Neuronal stem cell (in vitro differentiated cells): ENCODE data around the gene GNG14. TPM values are rescaled to one million over a fixed set of nuclear protein-coding genes. Genes with fewer than 3 reads are reported as not detected.
A peak's percentile ranks its signal among the peaks of the same experiment; 100 is the strongest.

Source experiments
- DNase-seq: peaks from one replicate; pipeline ENCODE4 v3.0.0-alpha.2; 2013; ENCODE audit warnings: low spot score
- H2AFZ ChIP-seq: one replicate; pipeline ENCODE4 v1.6.1; 2013; ENCODE audit warnings: mild to moderate bottlenecking, low read length, inconsistent platforms
- H2AK5ac ChIP-seq: 2 replicates; pipeline ENCODE4 v1.6.1; 2013; ENCODE audit warnings: low read depth, mild to moderate bottlenecking, inconsistent platforms, low read length, moderate library complexity, mixed read lengths
- H2BK120ac ChIP-seq: 2 replicates; pipeline ENCODE4 v1.6.1; 2013; ENCODE audit warnings: low read depth, mild to moderate bottlenecking, inconsistent platforms, low read length, moderate library complexity, mixed read lengths
- H2BK12ac ChIP-seq: one replicate; pipeline ENCODE4 v1.6.1; 2013; ENCODE audit warnings: low read length, inconsistent platforms
- H2BK15ac ChIP-seq: 2 replicates; pipeline ENCODE4 v1.6.1; 2013; ENCODE audit warnings: mild to moderate bottlenecking, low read length, inconsistent platforms, mixed read lengths
- H2BK5ac ChIP-seq: one replicate; pipeline ENCODE4 v1.6.1; 2013; ENCODE audit warnings: inconsistent platforms, mild to moderate bottlenecking, low read length, moderate library complexity
- H3K14ac ChIP-seq: one replicate; pipeline ENCODE4 v1.6.1; 2013; ENCODE audit warnings: low read length, inconsistent platforms
- H3K18ac ChIP-seq: 2 replicates; pipeline ENCODE4 v1.6.1; 2013; ENCODE audit warnings: low read length, inconsistent platforms
- H3K23ac ChIP-seq: 2 replicates; pipeline ENCODE4 v1.6.1; 2013; ENCODE audit warnings: low read depth, mild to moderate bottlenecking, mixed read lengths, low read length, inconsistent platforms; ENCODE audit not compliant: poor library complexity
- H3K27ac ChIP-seq: replicated peaks from 3 replicates; pipeline ENCODE4 v1.5.1; 2013; ENCODE audit warnings: low read length, inconsistent platforms
- H3K27me3 ChIP-seq, 3 experiments: 2 replicates each; pipeline ENCODE4 v1.6.1; 2013; ENCODE audit warnings: low read length in 3 of 3, mild to moderate bottlenecking in 2 of 3, inconsistent platforms in 1 of 3, low read depth in 1 of 3, mixed read lengths in 1 of 3, moderate library complexity in 1 of 3; ENCODE audit not compliant: control insufficient read depth in 3 of 3, insufficient read depth in 3 of 3
- H3K36me3 ChIP-seq, 2 donors: replicated peaks in 1 of 2; 2 replicates each; pipeline ENCODE4 v1.6.1; 2013; ENCODE audit warnings: low read length in 2 of 2; ENCODE audit not compliant: control insufficient read depth in 2 of 2, insufficient read depth in 2 of 2
- H3K4ac ChIP-seq: 2 replicates; pipeline ENCODE4 v1.6.1; 2013; ENCODE audit warnings: inconsistent platforms, mild to moderate bottlenecking, low read length, moderate library complexity
- H3K4me1 ChIP-seq, 2 donors: 1 replicate in 1 of 2; 2 replicates in 1 of 2; pipeline ENCODE4 v1.6.1; 2013; ENCODE audit warnings: low read length in 2 of 2, low read depth in 1 of 2; ENCODE audit not compliant: control insufficient read depth in 2 of 2, insufficient read depth in 1 of 2
- H3K4me2 ChIP-seq: one replicate; pipeline ENCODE4 v1.6.1; 2013; ENCODE audit warnings: mild to moderate bottlenecking, low read length, inconsistent platforms; ENCODE audit not compliant: insufficient read depth, poor library complexity, severe bottlenecking
- H3K4me3 ChIP-seq, 2 donors: 2 replicates each; pipeline ENCODE4 v1.5.1; 2013; ENCODE audit warnings: low read length in 2 of 2, mild to moderate bottlenecking in 2 of 2, inconsistent platforms in 1 of 2, moderate library complexity in 1 of 2
- H3K79me1 ChIP-seq: one replicate; pipeline ENCODE4 v1.6.1; 2013; ENCODE audit warnings: low read depth, mild to moderate bottlenecking, inconsistent platforms, low read length, moderate library complexity
- H3K9ac ChIP-seq: one replicate; pipeline ENCODE4 v1.6.1; 2013; ENCODE audit warnings: mild to moderate bottlenecking, low read depth, low read length, inconsistent platforms; ENCODE audit not compliant: poor library complexity
- H3K9me3 ChIP-seq, 2 donors: replicated peaks in 1 of 2; 2 replicates each; pipeline versions ENCODE3 to v1.6.1; 2013; ENCODE audit warnings: low read length in 2 of 2, mild to moderate bottlenecking in 2 of 2, inconsistent platforms in 1 of 2, low read depth in 1 of 2, mixed read lengths in 1 of 2, moderate library complexity in 1 of 2; ENCODE audit not compliant: control insufficient read depth in 2 of 2, insufficient read depth in 1 of 2
- H4K8ac ChIP-seq: one replicate; pipeline ENCODE4 v1.6.1; 2013; ENCODE audit warnings: low read depth, mild to moderate bottlenecking, inconsistent platforms, low read length, moderate library complexity
- H4K91ac ChIP-seq: one replicate; pipeline ENCODE4 v1.6.1; 2013; ENCODE audit warnings: low read length, low read depth, mild to moderate bottlenecking, inconsistent platforms; ENCODE audit not compliant: poor library complexity
- WGBS, 2 donors: extraction: QIAGEN DNeasy Blood & Tissue Kit; methylation state at CpG; one replicate each; pipeline ENCODE4 v1.1.7; 2013; ENCODE audit warnings: missing lambda C conversion rate in 2 of 2, mixed read lengths in 1 of 2; ENCODE audit not compliant: insufficient read length in 2 of 2, insufficient replicate concordance in 1 of 2; ENCODE audit errors: extremely low coverage in 2 of 2; 5-methylcytosine and 5-hydroxymethylcytosine counted together
- polyA plus RNA-seq, 2 experiments: library from polyadenylated mRNA; stranded (reverse); fragments of 200-250 nt; gene quantifications; one replicate each; pipeline ENCODE4 v1.2.3, GENCODE V29; 2013

GNG14 gene
- polyA plus RNA-seq (2013, experiment 1 of 2) = not detected
- not detected for polyA plus RNA-seq (2013, experiment 2 of 2)

DNA sequence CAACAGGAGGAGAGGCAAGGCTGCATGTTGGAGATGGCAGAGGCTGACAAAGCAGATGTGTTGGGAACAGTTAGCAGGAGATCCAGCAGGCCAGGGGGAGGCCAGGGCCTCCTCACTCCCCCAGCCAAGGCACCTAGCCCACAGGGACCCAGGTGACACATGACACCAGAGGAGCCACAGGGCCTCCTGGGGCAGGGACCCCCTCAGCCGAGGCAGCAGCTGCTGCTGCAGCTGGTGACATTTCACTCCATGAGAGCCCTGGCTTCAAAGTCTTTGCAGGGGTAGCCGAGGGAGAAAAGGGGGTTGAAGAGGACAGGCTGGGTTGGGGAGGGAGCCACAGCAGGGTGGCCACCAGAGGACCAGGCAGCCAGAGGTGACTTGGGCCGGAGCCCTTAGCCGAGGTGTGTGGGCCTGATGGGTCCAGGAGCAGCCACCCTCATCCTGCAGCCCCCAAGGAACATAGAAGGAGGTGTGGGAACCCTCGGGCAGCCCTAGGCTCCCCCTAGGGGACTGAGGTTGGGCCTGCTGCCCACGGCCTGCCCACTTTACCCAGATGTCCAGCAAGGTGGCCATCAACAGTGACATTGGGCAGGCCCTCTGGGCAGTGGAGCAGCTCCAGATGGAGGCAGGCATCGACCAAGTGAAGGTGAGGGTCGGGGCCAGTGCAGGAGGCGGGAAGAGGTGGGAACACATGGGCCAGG lies at the start of gene GNG14:
TSS of gene GNG14 (plus strand) at position 503 of the 701 bp plus-strand sequence. CDS start at position 554, 51 bp downstream.
- no CpG with 5 or more reads among the region's 9 CpGs for WGBS, 2 donors
- Histone ChIP-seq H2AK5ac (peak within 1 kb of the TSS; percentile 63), H2BK15ac (no peak within 1 kb of the TSS), H3K18ac (no peak within 1 kb of the TSS), H3K4me2 (no peak within 1 kb of the TSS), H2AFZ (no peak within 1 kb of the TSS), H4K8ac (peak within 1 kb of the TSS; percentile 82), H3K23ac (peak within 1 kb of the TSS; percentile 12), H4K91ac (no peak within 1 kb of the TSS), H3K27me3 (no peaks in the 10 kb centered on the region), H2BK120ac (no peak within 1 kb of the TSS), H3K9ac (peak within 1 kb of the TSS; percentile 50), H3K4me1 (no peaks in the 10 kb centered on the region), H3K4ac (peak within 1 kb of the TSS; percentile 84), H3K4me3 (no peak within 1 kb of the TSS), H3K27ac (no peak within 1 kb of the TSS), H2BK12ac (peak within 1 kb of the TSS; percentile 58), H3K36me3 (peaks cover 0 to 4% of the 10 kb centered on the region in 2 donors), H2BK5ac (peak within 1 kb of the TSS; percentile 13), H3K14ac (no peak within 1 kb of the TSS), H3K79me1 (peaks cover 2% of the 10 kb centered on the region), H3K9me3 (no peaks in the 10 kb centered on the region)
- DNase-seq = no peak

DNA sequence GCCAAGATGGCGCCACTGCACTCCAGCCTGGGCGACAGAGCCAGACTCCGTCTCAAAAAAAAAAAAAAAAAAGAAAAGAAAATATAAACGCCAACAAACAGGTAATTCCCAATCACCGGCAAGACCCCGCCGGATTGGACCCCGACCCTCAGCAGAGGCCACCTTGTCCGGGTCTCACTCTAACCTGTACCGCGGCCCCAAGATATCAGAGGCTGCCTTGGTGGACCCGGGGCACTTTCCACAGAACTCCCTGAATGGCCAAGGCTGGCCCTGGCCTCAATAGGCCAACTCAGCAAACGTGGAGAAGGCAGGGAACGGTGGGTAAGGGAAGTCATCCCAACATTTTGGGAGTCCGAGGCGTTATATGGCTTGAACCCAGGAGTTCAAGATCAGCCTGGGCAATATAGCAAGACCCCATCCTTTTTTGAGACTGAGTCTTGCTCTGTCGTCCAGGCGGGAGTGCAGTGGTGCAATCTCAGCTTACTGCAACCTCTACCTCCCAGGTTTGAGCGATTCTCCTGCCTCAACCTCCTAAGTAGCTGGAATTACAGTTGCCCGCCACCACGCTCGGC lies 49.1 kb upstream of the GNG14 start:
- peaks cover 7 to 11% of the 10 kb centered on the region in 2 donors for H3K9me3 ChIP-seq
- DNase-seq = no peak

DNA sequence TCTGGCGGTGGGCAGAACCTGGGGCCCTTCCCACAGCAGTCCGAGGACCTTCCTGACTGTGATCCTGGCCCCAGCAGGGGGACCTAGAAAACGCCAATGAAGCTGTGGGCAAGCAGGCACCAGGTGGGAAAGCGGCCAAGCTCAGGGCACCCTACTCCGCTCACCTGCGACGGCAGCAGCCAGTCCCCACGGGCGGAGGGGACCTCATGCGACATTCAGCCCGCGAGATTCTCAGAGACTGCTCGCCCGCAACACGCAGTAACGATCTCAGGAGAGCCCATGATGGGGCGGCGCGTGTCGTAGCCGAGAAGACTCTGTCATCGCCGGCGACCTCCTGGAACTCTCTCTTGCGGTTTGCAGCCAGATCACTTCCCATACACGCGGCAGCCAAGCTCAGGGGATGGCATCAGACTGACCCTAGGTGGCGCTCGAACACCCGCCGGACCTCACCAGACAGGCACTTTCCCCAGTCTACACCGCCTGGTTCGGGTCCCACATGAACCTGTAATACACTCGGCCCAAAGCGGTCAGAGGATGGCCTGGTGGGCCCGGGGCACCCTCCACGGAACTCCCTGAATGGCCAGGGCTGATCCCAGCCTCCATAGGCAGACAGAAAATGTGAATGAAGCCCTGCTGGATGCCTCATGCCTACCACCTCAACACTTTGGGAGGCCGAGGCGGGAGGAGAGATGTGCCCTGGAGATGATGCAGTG lies 47.7 kb upstream of the GNG14 start:
- Histone ChIP-seq H2BK12ac (no peak overlapping the region), H4K8ac (no peak overlapping the region), H3K27ac (no peak overlapping the region), H2BK15ac (no peak overlapping the region), H3K4me2 (peak overlapping the region; percentile 52), H3K36me3 (no peaks in the 10 kb centered on the region), H3K18ac (peak overlapping the region; percentile 69), H2AFZ (peak overlapping the region; percentile 88), H3K4me1 (peaks cover 0 to 3% of the 10 kb centered on the region in 2 donors), H3K23ac (peak overlapping the region; percentile 75), H3K9me3 (peaks cover 7 to 11% of the 10 kb centered on the region in 2 donors), H4K91ac (no peak overlapping the region), H3K79me1 (no peaks in the 10 kb centered on the region), H3K9ac (peak overlapping the region; percentile 50), H3K14ac (peak overlapping the region; percentile 94), H2BK5ac (peak overlapping the region; percentile 11), H2BK120ac (no peak overlapping the region), H3K4me3 (peak overlapping the region in 1 of 2 donors; percentile 8), H3K4ac (no peak overlapping the region), H3K27me3 (no peaks in the 10 kb centered on the region), H2AK5ac (peak overlapping the region; percentile 84)
- no CpG with 5 or more reads among the region's 39 CpGs for WGBS, 2 donors
- DNase-seq = peak; percentile 57

More for the DNA sequence above, 49.1 kb upstream of the GNG14 start:
- no peak overlapping the region for H4K91ac ChIP-seq
- no peak overlapping the region for H3K4me3 ChIP-seq
- no peak overlapping the region for H3K23ac ChIP-seq
- no peak overlapping the region for H3K27ac ChIP-seq
- no CpG with 5 or more reads among the region's 22 CpGs for WGBS, 2 donors
- no peak overlapping the region for H3K18ac ChIP-seq
- H3K79me1 ChIP-seq = no peaks in the 10 kb centered on the region
- H3K4me1 ChIP-seq = peaks cover 0 to 3% of the 10 kb centered on the region in 2 donors
- no peak overlapping the region for H2BK12ac ChIP-seq
- no peak overlapping the region for H2AK5ac ChIP-seq
- no peak overlapping the region for H2AFZ ChIP-seq
- H3K4me2 ChIP-seq = no peak overlapping the region
- H3K27me3 ChIP-seq = no peaks in the 10 kb centered on the region
- no peak overlapping the region for H2BK120ac ChIP-seq
- no peaks in the 10 kb centered on the region for H3K36me3 ChIP-seq
- no peak overlapping the region for H2BK15ac ChIP-seq
- H4K8ac ChIP-seq = no peak overlapping the region
- H3K4ac ChIP-seq = no peak overlapping the region
- no peak overlapping the region for H3K9ac ChIP-seq
- no peak overlapping the region for H2BK5ac ChIP-seq
- no peak overlapping the region for H3K14ac ChIP-seq

DNA sequence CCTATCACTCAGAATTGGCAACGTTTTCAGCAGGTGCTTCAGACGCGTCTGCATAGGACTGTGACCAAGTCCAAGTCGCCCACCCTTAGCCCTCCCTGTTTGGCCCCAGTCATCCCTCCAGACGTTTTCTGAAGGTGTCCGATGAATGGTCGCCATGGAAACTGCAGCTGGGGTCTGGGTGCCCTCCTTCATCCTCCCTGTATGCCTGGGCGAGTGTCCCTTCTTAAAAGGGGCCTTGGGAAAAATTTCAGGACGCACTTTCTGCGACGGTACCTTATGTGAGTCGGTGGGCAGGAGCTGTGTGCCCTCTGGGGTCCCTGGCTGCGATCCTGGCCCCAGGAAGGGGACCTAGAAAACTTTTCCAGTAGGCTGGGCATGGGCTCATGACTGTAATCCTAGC lies 46.3 kb upstream of the GNG14 start:
- Histone ChIP-seq H3K79me1 (no peaks in the 10 kb centered on the region), H3K18ac (no peak overlapping the region), H3K27me3 (no peaks in the 10 kb centered on the region), H3K36me3 (no peaks in the 10 kb centered on the region), H3K4me3 (no peak overlapping the region), H2BK12ac (no peak overlapping the region), H3K4me1 (peaks cover 0 to 3% of the 10 kb centered on the region in 2 donors), H3K9ac (no peak overlapping the region), H3K4me2 (no peak overlapping the region), H2BK15ac (no peak overlapping the region), H3K4ac (no peak overlapping the region), H2BK5ac (no peak overlapping the region), H2AFZ (no peak overlapping the region), H3K23ac (no peak overlapping the region), H4K8ac (no peak overlapping the region), H3K14ac (no peak overlapping the region), H2AK5ac (no peak overlapping the region), H3K27ac (no peak overlapping the region), H4K91ac (no peak overlapping the region), H2BK120ac (no peak overlapping the region), H3K9me3 (peaks cover 7 to 11% of the 10 kb centered on the region in 2 donors)
- no peak for DNase-seq
- no CpG with 5 or more reads among the region's 13 CpGs for WGBS, 2 donors
